Measurements from ENCODE around the gene NR3C2.

The NR3C2 gene

GRCh38 chr4:148204171-148204570 lies 238.0 kb downstream of the NR3C2 start:
- Histone ChIP-seq H3K36me3 (ENCODE audit: insufficient read depth, low read length) (no peaks in the 10 kb centered on the region), H3K4me1 (ENCODE audit: insufficient read depth, low read length, severe bottlenecking) (peaks cover 8% of the 10 kb centered on the region), H3K9me2 (ENCODE audit: low read depth, low read length) (no peaks in the 10 kb centered on the region), H3K4me3 (ENCODE audit: low read depth, low read length, poor library complexity, severe bottlenecking) (no peak overlapping the region), H3K27ac (ENCODE audit: low read depth, low read length, poor library complexity, severe bottlenecking) (no peak overlapping the region), H2AFZ (ENCODE audit: low read length) (no peak overlapping the region), H3F3A (ENCODE audit: insufficient read depth, low read length) (no peaks in the 10 kb centered on the region), H3K9ac (ENCODE audit: low read length) (no peak overlapping the region), H3K9me3 (ENCODE audit: low read length) (no peaks in the 10 kb centered on the region), H3K27me3 (ENCODE audit: insufficient read depth, low read length) (no peaks in the 10 kb centered on the region), H4K20me1 (ENCODE audit: insufficient read depth, low read length) (no peaks in the 10 kb centered on the region), H3K79me2 (ENCODE audit: insufficient read depth, low read length) (no peaks in the 10 kb centered on the region), H3K4me2 (ENCODE audit: low read length) (no peak overlapping the region)
- TF ChIP-seq EZH2 (IDR thresholded peaks at IDR 0.05; ENCODE audit: borderline replicate concordance, low read length) (no peak), CTCF (IDR thresholded peaks at IDR 0.05; ENCODE audit: low read length) (no peak)

- no peak overlapping the region for H3K9ac ChIP-seq (ENCODE audit: low read length)
- H3K9me3 ChIP-seq (ENCODE audit: low read length) = no peaks in the 10 kb centered on the region
- no peak overlapping the region for H2AFZ ChIP-seq (ENCODE audit: low read length)
- H3K9me2 ChIP-seq (ENCODE audit: low read depth, low read length) = no peaks in the 10 kb centered on the region
- no peak overlapping the region for H3K27ac ChIP-seq (ENCODE audit: low read depth, low read length, poor library complexity, severe bottlenecking)
- no peaks in the 10 kb centered on the region for H3K79me2 ChIP-seq (ENCODE audit: insufficient read depth, low read length)
- TF ChIP-seq CTCF (IDR thresholded peaks at IDR 0.05; ENCODE audit: low read length) (no peak), EZH2 (IDR thresholded peaks at IDR 0.05; ENCODE audit: borderline replicate concordance, low read length) (no peak)
- H3K4me1 ChIP-seq (ENCODE audit: insufficient read depth, low read length, severe bottlenecking) = peaks cover 8% of the 10 kb centered on the region
- H3K4me2 ChIP-seq (ENCODE audit: low read length) = no peak overlapping the region
- H3K27me3 ChIP-seq (ENCODE audit: insufficient read depth, low read length) = no peaks in the 10 kb centered on the region
- no peaks in the 10 kb centered on the region for H3F3A ChIP-seq (ENCODE audit: insufficient read depth, low read length)
- H3K4me3 ChIP-seq (ENCODE audit: low read depth, low read length, poor library complexity, severe bottlenecking) = no peak overlapping the region
- no peaks in the 10 kb centered on the region for H4K20me1 ChIP-seq (ENCODE audit: insufficient read depth, low read length)
- no peaks in the 10 kb centered on the region for H3K36me3 ChIP-seq (ENCODE audit: insufficient read depth, low read length)
These were observed 238.9 kb downstream of the NR3C2 start for GRCh38 chr4:148203056-148203898.

- H4K20me1 ChIP-seq (ENCODE audit: insufficient read depth, low read length) = no peaks in the 10 kb centered on the region
- no peak overlapping the region for H3K4me2 ChIP-seq (ENCODE audit: low read length)
- no peak overlapping the region for H3K4me3 ChIP-seq (ENCODE audit: low read depth, low read length, poor library complexity, severe bottlenecking)
- H3K79me2 ChIP-seq (ENCODE audit: insufficient read depth, low read length) = no peaks in the 10 kb centered on the region
- TF ChIP-seq CTCF (IDR thresholded peaks at IDR 0.05; ENCODE audit: low read length) (no peak), EZH2 (IDR thresholded peaks at IDR 0.05; ENCODE audit: borderline replicate concordance, low read length) (no peak)
- H3K27ac ChIP-seq (ENCODE audit: low read depth, low read length, poor library complexity, severe bottlenecking) = no peak overlapping the region
- no peaks in the 10 kb centered on the region for H3K9me3 ChIP-seq (ENCODE audit: low read length)
- no peaks in the 10 kb centered on the region for H3K27me3 ChIP-seq (ENCODE audit: insufficient read depth, low read length)
- H3K9me2 ChIP-seq (ENCODE audit: low read depth, low read length) = no peaks in the 10 kb centered on the region
- H3K36me3 ChIP-seq (ENCODE audit: insufficient read depth, low read length) = no peaks in the 10 kb centered on the region
- no peak overlapping the region for H3K9ac ChIP-seq (ENCODE audit: low read length)
- no peak overlapping the region for H2AFZ ChIP-seq (ENCODE audit: low read length)
- peaks cover 19% of the 10 kb centered on the region for H3K4me1 ChIP-seq (ENCODE audit: insufficient read depth, low read length, severe bottlenecking)
- H3F3A ChIP-seq (ENCODE audit: insufficient read depth, low read length) = no peaks in the 10 kb centered on the region
These were observed 241.3 kb downstream of the NR3C2 start for GRCh38 chr4:148200960-148201359.

Data from OCI-LY1 (cell line).